Mesenteric fat pad (tissue), 1 donor: ENCODE measurements around the gene SGCA. TPM values are rescaled to one million over a fixed set of nuclear protein-coding genes. Genes with fewer than 3 reads are reported as not detected.

Experiments used
- DNase-seq: peaks from one replicate; pipeline ENCODE4 v3.0.0-alpha.2; 2020; ENCODE audit warnings: low spot score
- total RNA-seq: library from RNA; stranded (reverse); fragmentation: NEBNext Ultra II Directional; extraction: Animal tissue kit (Norgen Biotek cat#: 25700); gene quantifications from one replicate; pipeline ENCODE4 v1.2.1, GENCODE V29; 2021
- donor health status: DM: yes; HTN: yes; CAD: no.

Gene SGCA
- total RNA-seq, 1 donor from 2014 or later = 0.32 TPM

DNA sequence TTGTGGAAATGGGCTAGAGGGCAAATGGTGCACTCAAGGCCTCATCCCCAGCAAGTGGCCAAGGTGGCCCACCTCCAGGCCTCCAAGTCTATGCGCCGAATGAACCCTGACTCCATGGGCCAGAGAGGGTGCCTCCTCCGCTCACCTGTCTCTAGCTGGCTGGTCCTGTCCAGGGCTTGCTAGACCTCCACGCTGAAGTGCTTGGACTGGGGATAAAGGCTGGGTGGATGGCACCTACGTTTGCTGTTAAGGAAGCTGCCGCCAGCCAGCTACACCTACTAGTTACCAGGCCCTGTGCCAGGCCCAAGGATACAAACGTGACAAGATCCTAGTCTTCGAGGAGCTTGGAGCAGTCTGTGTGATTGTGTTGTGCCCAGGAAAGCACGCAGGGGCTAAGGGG lies 739 bp upstream of the SGCA start:
- no peak for DNase-seq

DNA sequence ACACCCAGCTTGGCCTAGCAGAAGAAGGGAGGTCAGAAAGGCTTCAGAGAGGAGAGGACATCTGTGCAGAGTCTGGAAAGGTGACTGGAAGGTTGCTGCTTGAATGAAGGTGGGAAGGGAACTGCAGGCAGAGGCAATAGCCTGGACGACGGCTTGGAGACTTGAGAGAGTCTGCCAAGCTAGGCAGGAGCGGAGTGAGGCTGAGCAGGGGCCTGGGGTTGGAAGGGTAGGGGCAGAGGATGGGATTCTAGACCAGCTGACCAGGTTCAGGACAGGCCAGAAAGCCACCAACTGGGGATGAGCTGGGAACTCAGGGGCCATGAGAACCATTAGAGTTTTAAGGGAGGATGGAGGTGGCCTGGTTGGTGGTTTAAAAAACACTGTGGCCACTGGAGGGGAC lies 339 bp upstream of the SGCA start:
- DNase-seq = no peak

DNA sequence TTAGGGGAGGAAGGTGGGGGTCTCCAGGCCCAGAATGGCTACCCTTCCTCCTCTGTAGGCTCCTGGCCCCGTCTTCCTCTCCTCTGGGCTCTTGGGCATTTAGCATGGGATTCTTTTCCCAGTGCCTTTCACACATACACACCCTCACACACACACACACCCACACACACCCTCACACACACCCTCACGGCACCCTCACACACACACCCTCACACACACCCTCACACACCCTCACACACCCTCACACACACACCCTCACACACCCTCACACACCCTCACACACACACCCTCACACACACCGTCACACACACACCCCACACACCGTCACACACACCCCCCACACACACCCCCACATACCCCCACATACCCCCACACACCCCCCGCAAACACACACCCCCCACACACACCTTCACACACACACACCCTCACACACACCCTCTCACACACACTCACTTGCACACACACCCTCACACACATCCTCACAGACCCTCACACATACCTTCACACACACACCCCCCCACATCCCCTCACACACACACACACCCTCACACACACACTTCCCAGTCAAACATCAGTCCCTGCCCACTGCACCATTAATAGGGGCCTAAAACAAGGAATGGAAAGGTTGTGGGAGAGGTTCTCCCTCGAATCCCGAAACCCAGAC lies 845 bp downstream of the SGCA start:
- DNase-seq = no peak

DNA sequence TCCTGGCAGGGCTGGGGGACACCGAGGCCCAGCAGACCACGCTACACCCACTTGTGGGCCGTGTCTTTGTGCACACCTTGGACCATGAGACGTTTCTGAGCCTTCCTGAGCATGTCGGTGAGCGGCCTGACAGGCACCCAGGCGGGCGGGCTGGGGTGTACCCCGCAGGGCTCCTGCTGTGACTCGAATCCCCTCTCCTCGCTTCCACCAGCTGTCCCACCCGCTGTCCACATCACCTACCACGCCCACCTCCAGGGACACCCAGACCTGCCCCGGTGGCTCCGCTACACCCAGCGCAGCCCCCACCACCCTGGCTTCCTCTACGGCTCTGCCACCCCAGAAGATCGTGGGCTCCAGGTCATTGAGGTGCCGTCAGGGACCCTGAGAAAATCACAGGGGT lies 1.6 kb downstream of the SGCA start:
- DNase-seq = no peak

DNA sequence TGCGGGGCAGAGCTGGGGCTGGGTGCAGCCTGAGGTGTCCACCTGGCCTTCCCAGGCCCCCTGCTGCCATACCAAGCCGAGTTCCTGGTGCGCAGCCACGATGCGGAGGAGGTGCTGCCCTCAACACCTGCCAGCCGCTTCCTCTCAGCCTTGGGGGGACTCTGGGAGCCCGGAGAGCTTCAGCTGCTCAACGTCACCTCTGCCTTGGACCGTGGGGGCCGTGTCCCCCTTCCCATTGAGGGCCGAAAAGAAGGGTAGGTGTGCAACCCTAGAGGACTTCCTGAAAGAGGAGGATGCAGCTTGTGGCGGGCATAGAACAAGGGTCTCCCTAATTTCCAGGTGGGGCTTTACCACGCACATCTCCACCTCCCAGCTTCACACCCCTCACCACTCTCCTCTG lies 2.5 kb downstream of the SGCA start:
- no peak for DNase-seq

DNA sequence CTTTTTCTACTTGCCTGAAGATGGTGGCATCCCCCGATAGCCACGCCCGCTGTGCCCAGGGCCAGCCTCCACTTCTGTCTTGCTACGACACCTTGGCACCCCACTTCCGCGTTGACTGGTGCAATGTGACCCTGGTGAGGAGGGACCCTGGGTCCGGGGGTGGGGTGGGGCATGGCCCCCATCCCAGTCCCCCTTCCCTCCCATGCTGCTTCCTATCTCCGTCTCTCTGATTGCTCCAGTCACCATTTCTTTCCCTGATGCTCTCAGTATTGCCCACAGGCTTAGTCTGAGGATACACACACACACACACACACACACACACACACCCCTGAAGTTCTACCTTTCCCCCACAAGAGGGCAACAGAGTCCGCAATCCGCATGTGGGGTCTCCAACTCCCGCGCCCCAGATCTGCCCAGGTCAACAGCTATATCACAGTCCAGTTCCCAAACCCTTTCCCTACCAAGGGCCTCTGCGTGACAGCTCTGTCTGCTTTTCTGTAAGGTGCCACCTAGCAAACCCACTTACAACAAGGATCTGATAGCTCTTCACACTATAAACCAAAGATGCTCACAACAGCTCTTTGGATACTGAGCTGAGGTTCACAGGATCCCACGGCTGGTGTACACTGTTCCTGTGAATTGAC lies 3.4 kb downstream of the SGCA start:
- DNase-seq = no peak

DNA sequence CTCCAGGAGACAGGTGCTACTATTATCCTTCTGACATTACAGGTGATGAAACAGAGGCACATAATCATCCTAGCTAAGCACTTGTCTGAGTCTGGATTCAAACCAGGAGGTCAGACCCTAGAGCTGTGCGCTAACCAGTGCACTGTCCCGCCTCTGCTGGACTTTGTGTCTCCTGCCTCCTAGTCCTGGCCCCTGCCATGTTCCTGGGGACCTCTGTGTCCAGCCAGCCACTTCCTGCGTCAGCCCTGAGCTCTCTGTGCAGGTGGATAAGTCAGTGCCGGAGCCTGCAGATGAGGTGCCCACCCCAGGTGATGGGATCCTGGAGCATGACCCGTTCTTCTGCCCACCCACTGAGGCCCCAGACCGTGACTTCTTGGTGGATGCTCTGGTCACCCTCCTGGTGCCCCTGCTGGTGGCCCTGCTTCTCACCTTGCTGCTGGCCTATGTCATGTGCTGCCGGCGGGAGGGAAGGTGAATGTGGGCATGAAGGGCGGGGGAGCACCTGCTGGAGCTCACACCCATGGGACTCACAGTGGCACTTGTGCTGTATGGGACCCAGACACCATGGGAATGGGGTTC lies 4.2 kb downstream of the SGCA start:
- no peak for DNase-seq

DNA sequence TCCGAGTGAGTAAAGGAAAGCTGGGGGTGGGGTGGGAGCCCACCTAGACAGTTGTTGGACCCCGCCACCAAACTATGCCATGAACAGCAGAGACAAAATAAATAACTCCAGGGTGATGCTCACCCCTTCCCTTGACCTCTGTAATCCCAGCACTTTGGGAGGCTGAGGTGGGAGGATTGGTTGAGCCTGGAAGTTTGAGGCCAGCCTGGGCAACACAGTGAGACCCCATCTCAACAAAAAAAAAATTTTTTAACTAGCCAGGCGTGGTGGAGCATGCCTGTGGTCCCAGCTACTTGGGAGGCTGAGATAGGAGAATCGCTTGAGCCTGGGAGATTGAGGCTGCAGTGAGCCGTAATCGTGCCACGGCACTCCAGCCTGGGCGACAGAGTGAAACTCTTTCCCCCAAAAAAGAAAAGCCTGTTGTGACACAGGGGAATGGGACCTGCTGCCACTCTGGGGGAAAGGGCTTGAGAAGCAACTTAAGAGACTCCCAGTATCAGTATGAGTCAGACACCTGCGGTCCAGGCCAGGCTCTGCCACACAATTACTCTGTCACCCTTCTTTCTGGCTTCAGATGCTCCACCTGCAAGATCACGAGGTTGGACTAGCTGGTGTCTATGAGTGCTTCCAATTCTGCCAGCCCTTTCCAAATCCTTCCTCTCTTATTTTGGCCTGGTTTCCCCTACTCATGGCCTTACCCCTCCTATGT lies 5.0 kb downstream of the SGCA start:
- DNase-seq = no peak

DNA sequence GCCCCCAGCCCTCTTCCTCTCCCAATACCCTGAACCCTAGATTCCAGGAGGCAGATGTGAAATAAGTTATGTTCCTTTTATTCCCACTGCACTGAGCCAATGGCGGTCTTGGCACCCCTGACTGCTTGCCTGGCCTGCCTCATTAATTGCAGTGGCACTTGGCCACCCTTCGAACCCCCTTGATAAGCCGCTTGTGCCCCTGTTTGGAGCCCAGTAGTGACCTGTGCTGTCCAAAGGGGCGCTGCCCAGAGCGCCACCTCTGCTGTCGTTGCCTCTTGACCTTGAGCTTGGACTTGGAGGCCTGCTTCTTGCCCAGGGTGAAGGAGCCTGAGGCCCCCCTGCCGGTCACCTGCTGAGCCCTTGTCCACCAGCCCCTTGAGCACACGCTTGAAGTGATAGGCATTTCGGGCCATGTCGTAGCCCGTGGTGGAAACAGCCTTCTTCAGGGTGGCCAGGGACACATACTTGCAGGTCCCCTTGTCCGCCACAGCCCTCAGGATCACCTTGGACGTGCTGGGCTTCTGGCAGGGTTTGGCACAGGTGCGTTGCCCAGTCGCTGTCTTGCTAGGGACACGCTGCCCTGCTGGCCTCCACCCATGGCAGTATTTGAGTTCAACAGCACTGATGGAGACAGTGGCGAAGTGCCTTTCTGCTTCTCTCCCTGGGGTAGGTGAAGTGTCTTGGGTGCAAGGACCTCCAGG lies 5.7 kb downstream of the SGCA start:
- DNase-seq = no peak

DNA sequence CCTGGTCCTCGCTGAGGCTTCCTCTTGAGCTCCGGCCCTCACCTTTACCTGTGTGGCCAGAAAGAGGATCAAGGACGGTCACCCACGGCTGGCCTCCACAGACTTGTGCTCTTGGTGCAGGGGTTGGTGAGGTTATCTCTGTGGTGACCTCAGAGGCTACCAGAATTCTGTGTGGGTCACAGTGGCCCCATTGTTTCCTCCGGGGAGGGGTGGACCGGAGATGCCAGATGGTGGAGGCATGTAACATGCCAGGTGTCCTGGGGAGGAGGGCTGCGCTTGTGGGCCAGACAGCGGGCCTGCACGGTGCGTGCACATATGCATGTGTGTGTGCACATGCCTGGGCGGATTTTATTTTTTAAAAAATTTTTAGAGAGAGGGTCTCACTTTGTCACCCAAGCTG lies 6.3 kb downstream of the SGCA start:
- no peak for DNase-seq

DNA sequence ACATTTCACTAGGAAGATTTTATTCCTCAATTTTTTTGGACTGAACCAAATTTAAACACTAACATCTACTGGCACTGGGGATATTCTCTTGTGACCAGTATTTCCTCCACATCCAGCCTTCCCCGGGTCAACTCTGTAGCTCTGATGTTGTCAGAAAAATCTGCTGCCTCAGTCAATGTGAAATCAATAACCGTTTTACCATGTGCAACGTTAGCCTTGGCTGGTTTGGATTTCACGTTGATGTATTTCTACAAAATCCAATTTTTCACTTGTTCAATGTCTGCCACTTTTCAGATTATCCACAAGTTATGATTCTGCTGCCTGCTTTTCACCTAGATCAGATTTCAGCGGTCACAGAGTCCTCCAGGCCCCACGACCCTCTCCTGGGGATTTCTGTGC lies 7.1 kb downstream of the SGCA start:
- DNase-seq = no peak

DNA sequence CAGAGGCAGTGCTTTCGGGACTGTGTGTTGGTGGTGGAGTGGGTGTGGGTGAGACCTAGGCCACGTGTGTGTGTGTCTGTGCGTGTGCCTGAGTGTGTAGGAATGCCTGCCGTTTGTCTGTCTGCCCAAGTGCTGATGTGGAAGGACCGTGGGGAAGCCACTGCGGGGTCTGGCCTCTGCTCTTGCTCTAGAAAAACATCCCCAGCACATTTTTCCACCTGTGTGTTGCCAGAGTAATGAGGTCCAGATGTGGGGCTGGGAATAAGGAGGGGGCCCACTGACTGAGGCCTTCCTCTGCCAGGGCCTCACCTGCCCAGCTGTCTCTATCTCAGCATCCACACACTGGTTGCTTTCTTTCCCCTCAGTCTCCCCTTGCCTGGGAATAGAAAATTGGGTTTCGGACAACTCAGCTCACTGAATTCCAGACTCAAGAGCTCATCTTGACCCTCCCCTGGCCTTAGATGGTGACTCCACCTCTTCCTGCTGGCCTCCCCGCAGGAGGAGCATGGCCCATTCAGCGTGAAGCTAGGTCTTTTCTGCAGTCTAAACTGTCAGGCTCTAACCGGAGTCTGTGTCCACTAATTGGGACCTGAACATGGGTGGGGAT lies 7.6 kb downstream of the SGCA start:
- no peak for DNase-seq

DNA sequence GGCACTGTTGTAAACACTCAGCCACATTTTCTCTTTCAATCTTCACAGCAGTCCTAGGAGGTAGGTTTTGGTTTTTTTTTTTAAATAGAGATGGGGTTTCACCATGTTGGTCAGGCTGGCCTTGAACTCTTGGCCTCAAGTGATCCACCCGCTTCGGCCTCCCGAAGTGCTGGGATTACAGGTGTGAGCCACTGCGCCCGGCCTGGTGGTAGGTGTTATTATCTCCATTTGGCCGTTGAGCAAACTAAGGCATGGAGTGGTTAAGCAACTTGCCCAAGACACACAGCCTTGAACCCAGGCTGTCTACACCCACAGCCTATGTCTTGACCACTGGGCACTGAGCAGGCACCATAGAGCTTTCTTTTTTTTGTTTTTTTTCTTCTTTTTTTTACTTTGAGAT lies 8.6 kb downstream of the SGCA start:
- DNase-seq = no peak

DNA sequence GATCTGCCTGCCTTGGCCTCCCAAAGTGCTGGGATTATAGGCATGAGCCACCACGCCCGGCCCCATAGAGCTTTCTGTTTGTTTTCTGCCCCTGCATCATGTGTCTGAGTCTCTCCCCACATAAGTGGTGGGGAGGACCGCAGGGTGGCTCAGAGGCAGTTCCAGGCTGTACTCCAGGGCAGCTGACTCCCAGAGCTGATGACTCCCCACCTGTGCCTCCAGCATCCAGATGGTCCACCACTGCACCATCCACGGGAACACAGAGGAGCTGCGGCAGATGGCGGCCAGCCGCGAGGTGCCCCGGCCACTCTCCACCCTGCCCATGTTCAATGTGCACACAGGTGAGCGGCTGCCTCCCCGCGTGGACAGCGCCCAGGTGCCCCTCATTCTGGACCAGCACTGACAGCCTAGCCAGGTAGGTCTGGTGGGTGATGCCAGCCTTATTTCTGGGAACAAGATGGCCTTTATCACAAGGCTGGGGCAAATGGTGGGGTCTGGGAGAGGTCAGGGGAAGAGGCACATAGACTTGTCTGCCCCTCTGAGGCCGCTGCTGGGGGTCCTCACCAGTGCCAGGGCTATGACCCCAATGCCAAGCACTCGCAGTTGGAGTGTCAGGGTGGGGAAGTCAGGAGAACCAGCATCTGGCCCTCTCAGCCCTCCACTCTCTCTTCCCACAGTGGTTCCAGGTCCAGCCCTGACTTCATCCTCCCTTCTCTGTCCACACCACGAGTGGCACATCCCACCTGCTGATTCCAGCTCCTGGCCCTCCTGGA lies 9.4 kb downstream of the SGCA start:
- DNase-seq = no peak

DNA sequence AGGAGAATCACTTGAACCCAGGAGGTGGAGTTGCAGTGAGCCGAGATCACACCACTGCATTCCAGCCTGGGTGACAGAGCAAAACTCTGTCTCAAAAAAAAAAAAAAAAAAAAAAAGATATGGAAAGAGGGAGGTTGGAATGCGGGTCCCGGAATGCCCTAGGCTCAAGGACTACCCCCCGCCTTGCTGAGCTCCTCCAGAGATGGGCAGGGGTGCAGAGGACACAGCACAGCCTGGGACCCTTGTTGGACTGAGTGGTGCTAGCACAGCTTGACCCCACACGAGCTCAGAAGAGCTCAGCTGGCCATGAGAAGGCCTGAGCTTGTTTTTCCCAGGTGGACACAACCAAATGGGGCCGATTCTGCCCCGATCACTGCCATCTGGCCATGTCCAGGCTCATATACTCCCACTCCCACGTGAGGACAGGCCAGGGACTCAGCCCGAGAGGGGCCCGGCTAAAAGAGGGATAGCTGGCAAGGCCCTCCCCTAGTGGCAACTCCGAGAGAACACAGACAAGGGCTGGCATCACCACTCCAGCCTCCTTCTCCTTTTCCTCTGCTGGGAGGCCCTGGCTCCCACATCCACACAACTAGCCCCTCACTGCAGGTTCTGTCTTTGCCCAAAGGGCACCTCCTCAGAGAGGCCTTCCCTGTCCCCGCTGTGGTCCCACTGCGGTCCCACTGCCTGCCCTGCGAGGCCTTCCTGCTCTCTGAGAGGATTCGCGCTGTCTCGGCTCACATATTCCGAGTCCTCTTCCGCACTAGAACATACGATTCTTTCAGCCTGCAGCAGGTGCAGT lies 11.0 kb downstream of the SGCA start:
- no peak for DNase-seq

DNA sequence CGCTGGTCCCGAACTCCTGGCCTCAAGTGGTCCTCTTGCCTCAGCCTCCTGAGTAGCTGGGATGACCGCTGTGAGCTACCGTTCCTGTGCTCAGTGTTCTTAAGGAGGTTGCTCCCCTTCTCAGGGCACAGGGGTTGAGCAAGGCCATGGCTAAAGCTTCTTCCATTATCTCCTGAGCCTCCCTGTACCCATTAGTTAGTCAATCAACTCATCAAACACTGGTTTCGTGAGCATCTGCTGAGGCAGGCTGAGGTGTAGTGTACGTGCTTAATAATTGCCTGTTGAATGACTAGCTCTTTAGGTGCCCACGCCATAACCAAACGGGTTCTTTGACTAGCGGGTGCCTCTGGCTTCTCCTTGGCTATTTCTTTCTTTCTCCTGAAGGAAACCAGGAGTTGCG lies 11.7 kb downstream of the SGCA start:
- no peak for DNase-seq

DNA sequence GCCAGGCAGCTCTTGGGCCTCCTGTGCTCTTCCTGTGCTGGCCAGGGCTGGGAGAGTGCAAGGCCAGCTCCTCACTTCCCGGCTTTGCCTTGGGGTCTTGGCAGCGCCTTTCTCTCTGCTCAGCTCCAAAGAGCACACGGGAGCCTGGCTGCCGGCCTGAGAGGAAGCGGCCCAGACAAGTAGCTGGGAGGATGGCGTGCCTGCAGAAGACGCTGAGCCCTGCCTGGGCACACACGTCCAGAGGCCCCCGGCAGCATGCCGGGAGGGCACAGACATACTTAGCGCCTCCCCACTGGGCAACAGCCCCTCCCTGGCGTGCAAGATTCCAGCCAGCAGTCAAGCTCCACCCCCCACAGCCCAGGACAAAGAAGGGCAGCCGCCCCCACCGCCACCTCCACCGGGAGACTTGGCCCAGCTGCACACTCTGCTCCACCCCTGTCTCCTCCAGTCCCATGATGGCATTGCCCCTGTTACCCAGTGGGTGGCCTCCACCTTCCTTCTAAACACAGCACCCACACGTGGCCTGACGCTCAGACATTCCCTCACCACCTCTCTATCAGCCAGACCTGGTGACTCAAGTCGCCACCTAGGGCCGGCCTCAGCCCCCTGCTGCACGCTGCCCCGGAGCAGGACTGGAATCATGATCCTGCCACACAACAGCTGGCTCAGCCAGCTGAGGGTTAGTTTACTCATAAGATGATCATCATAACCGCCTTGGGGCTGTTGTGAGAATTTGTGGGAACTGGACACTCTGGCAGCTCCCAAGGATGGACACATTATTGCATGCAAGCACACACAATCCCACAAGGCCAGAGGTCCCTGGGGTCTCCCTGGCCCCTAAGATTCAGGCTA lies 12.4 kb downstream of the SGCA start:
- no peak for DNase-seq

DNA sequence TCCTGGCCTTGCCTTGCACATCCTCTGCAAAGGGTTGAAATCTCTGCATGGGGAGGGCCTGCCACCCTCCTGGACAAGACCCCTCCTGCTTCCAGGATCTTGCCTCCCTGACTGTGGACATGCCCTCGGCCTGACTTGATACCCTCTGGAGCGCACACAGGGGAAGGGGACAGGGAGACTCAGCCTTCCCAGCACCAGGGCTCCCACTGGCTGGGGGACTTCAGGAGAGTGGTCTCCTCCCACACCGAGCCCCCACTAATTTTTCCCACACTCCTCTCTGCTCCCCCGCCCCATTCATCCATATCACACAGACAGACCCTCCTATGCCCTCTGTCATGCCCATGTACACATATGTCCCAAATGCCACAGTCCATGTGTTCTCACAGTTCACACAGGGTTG lies 14.3 kb downstream of the SGCA start:
- DNase-seq = no peak

DNA sequence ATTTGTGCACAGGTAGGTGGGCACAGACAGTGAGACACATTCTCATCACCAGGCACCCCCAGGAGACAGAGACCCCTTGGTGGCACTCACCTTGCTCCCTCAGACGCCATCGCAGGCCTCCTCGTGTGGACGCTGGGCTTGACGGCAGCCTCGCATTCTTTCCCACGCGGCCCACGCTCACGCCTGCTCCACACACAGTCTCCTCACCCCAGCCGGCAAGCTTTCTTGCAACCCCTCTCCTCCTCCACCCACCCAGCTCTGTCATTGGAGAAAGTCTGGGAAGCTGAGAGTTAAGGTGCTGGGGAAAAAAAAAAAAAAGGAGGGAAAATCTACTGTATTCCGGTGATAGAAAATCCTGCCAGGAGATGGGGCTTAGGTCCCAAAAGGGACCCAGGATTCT lies 14.8 kb downstream of the SGCA start:
- DNase-seq = no peak
